H1 (cell line): Measurements from ENCODE around the gene MOB1B. TPM values are rescaled to one million over a fixed set of nuclear protein-coding genes. Genes with fewer than 3 reads are reported as not detected.

ENCODE experiments used
- CTCF ChIA-PET: fragments of 300-600 bp; sonication (Branson Sonifier 250); formaldehyde crosslinking; loops from one replicate; lab custom pipeline; 2021; ENCODE audit not compliant: partially characterized antibody; lab: Charles Lee
- POLR2A ChIA-PET: fragments of 300-600 bp; sonication (Branson Sonifier 250); formaldehyde crosslinking; loops from one replicate; lab custom pipeline; 2021; ENCODE audit warnings: inconsistent platforms; ENCODE audit not compliant: partially characterized antibody; lab: Charles Lee
- DNase-seq, 2 experiments: peaks; one replicate each; pipeline versions ENCODE4 v3.0.0 to v3.0.0-alpha.2; 2010 to 2022; ENCODE audit warnings: low spot score in 2 of 2, low read depth in 1 of 2, mixed read lengths in 1 of 2
- FAIRE-seq: peaks from 2 replicates; lab custom pipeline; 2011; peaks lifted over from hg19 to GRCh38; lab: Jason Lieb, UNC
- H2AFZ ChIP-seq: 2 replicates; pipeline ENCODE4 v1.8.1; 2012; ENCODE audit warnings: low read length, inconsistent platforms
- H2AK5ac ChIP-seq: 2 replicates; pipeline ENCODE4 v1.6.1; 2013; ENCODE audit warnings: low read depth, low read length
- H2BK120ac ChIP-seq: replicated peaks from 2 replicates; pipeline ENCODE3; 2013; ENCODE audit warnings: low read depth, low read length, inconsistent platforms
- H2BK12ac ChIP-seq: 2 replicates; pipeline ENCODE4 v1.6.1; 2013; ENCODE audit warnings: low read depth, low read length
- H2BK15ac ChIP-seq: 2 replicates; pipeline ENCODE4 v1.6.1; 2013; ENCODE audit warnings: low read length
- H2BK20ac ChIP-seq: 2 replicates; pipeline ENCODE4 v1.6.1; 2013; ENCODE audit warnings: low read length
- H2BK5ac ChIP-seq: 2 replicates; pipeline ENCODE4 v1.6.1; 2013; ENCODE audit warnings: low read depth, low read length
- H3K14ac ChIP-seq: 2 replicates; pipeline ENCODE4 v1.6.1; 2013; ENCODE audit warnings: inconsistent platforms; ENCODE audit not compliant: insufficient read length
- H3K18ac ChIP-seq: 2 replicates; pipeline ENCODE4 v1.6.1; 2013; ENCODE audit warnings: low read length; ENCODE audit errors: extremely low read depth
- H3K23ac ChIP-seq: 2 replicates; pipeline ENCODE4 v1.6.1; 2013; ENCODE audit warnings: inconsistent platforms; ENCODE audit not compliant: insufficient read length
- H3K23me2 ChIP-seq: 2 replicates; pipeline ENCODE4 v1.6.1; 2013; ENCODE audit warnings: low read depth, low read length
- H3K27ac ChIP-seq: 2 replicates; pipeline ENCODE4 v1.6.1; 2011; ENCODE audit warnings: low read depth, low read length, inconsistent platforms
- H3K27me3 ChIP-seq, 4 experiments: replicated peaks in 1 of 4; 1 replicate in 1 of 4; 2 replicates in 3 of 4; pipeline versions ENCODE4 v1.6.1 to v1.8.1; 2011 to 2013; ENCODE audit warnings: low read length in 3 of 4, mild to moderate bottlenecking in 3 of 4, inconsistent platforms in 2 of 4, mixed read lengths in 2 of 4, moderate library complexity in 1 of 4; ENCODE audit not compliant: control insufficient read depth in 3 of 4, insufficient read depth in 3 of 4; ENCODE audit errors: extremely low read depth in 1 of 4
- H3K36me3 ChIP-seq, 4 experiments: 2 replicates each; pipeline versions ENCODE4 v1.6.1 to v1.8.1; 2011 to 2013; ENCODE audit warnings: mild to moderate bottlenecking in 4 of 4, low read length in 3 of 4, moderate library complexity in 2 of 4, control low read depth in 1 of 4, inconsistent platforms in 1 of 4; ENCODE audit not compliant: insufficient read depth in 4 of 4, control insufficient read depth in 2 of 4
- H3K4ac ChIP-seq: replicated peaks from 2 replicates; pipeline ENCODE3; 2013; ENCODE audit warnings: low read length, low read depth, mixed read lengths, inconsistent platforms; ENCODE audit not compliant: insufficient read length
- H3K4me1 ChIP-seq, 4 experiments: replicated peaks in 1 of 4; 1 replicate in 1 of 4; 2 replicates in 3 of 4; pipeline versions ENCODE4 v1.6.1 to v1.8.1; 2011 to 2013; ENCODE audit warnings: low read length in 3 of 4, inconsistent platforms in 2 of 4, mixed read lengths in 1 of 4; ENCODE audit not compliant: insufficient read depth in 4 of 4, control insufficient read depth in 3 of 4
- H3K4me2 ChIP-seq, 2 experiments: 2 replicates each; pipeline versions ENCODE4 v1.6.1 to v1.8.1; 2011 to 2013; ENCODE audit warnings: low read depth in 2 of 2, low read length in 2 of 2, control low read depth in 1 of 2, inconsistent platforms in 1 of 2, mild to moderate bottlenecking in 1 of 2; ENCODE audit not compliant: insufficient read depth in 1 of 2
- H3K4me3 ChIP-seq, 4 experiments: fragments of 200-600, 300-600 bp in 1 of 4; sonication (generic), shearing (Covaris generic), sonication (Bioruptor Twin) in 1 of 4; 2 replicates each; pipeline versions ENCODE4 v1.5.1 to v1.8.1; 2011 to 2016; ENCODE audit warnings: low read length in 4 of 4, low read depth in 3 of 4, control low read depth in 2 of 4, inconsistent platforms in 2 of 4, mild to moderate bottlenecking in 2 of 4, mixed read lengths in 1 of 4, moderate library complexity in 1 of 4; ENCODE audit not compliant: insufficient read depth in 2 of 4; ENCODE audit errors: extremely low read depth in 1 of 4
- H3K56ac ChIP-seq: replicated peaks from 2 replicates; pipeline ENCODE3; 2013; ENCODE audit warnings: low read depth, mild to moderate bottlenecking, mixed read lengths, low read length, inconsistent platforms; ENCODE audit not compliant: insufficient read length
- H3K79me1 ChIP-seq: 2 replicates; pipeline ENCODE4 v1.6.1; 2013; ENCODE audit warnings: low read depth, low read length, control low read depth
- H3K79me2 ChIP-seq, 2 experiments: 2 replicates each; pipeline versions ENCODE4 v1.6.1 to v1.8.1; 2012 to 2013; ENCODE audit warnings: low read length in 2 of 2, mild to moderate bottlenecking in 2 of 2, inconsistent platforms in 1 of 2; ENCODE audit not compliant: insufficient read depth in 2 of 2, control insufficient read depth in 1 of 2
- H3K9ac ChIP-seq, 4 experiments: replicated peaks in 1 of 4; 1 replicate in 1 of 4; 2 replicates in 3 of 4; pipeline versions ENCODE4 v1.6.1 to v1.8.1; 2011 to 2013; ENCODE audit warnings: low read depth in 3 of 4, low read length in 3 of 4, control low read depth in 2 of 4, mild to moderate bottlenecking in 2 of 4, moderate library complexity in 2 of 4, inconsistent platforms in 1 of 4; ENCODE audit errors: extremely low read depth in 1 of 4
- H3K9me3 ChIP-seq, 2 experiments: 2 replicates each; pipeline versions ENCODE4 v1.6.1 to v1.8.1; 2012 to 2013; ENCODE audit warnings: mild to moderate bottlenecking in 2 of 2, moderate library complexity in 2 of 2, control low read depth in 1 of 2, inconsistent platforms in 1 of 2, low read depth in 1 of 2, low read length in 1 of 2, mixed read lengths in 1 of 2; ENCODE audit not compliant: insufficient read depth in 2 of 2
- H4K20me1 ChIP-seq, 2 experiments: replicated peaks in 1 of 2; 2 replicates each; pipeline versions ENCODE3 to v1.8.1; 2011 to 2013; ENCODE audit warnings: inconsistent platforms in 2 of 2, low read length in 2 of 2, mild to moderate bottlenecking in 1 of 2; ENCODE audit not compliant: insufficient read depth in 2 of 2, control insufficient read depth in 1 of 2
- H4K5ac ChIP-seq: 2 replicates; pipeline ENCODE4 v1.6.1; 2013; ENCODE audit warnings: low read length, low read depth, mixed read lengths, inconsistent platforms; ENCODE audit not compliant: insufficient read length
- H4K8ac ChIP-seq: 2 replicates; pipeline ENCODE4 v1.8.0; 2013; ENCODE audit warnings: mild to moderate bottlenecking, moderate library complexity, low read length, inconsistent platforms; ENCODE audit not compliant: insufficient read depth; ENCODE audit errors: extremely low read depth
- H4K91ac ChIP-seq: replicated peaks from 2 replicates; pipeline ENCODE3; 2013; ENCODE audit warnings: low read length, mixed read lengths, inconsistent platforms; ENCODE audit not compliant: insufficient read length
- CBX8 ChIP-seq: fragments of 300-800, 300-1000 bp; sonication (generic); IDR thresholded peaks from 2 replicates; pipeline ENCODE4 v1.7.1; 2016; ENCODE audit warnings: low read depth, low read length, borderline replicate concordance
- RXRA ChIP-seq: IDR thresholded peaks from 2 replicates; pipeline ENCODE4 v1.6.1; 2011; ENCODE audit warnings: low read depth, mild to moderate bottlenecking, low read length, moderate library complexity; ENCODE audit not compliant: insufficient read depth
- TAF7 ChIP-seq: optimal IDR thresholded peaks from 2 replicates; pipeline ENCODE3; 2011; ENCODE audit warnings: low read depth, mild to moderate bottlenecking, inconsistent platforms, low read length, moderate library complexity, borderline replicate concordance
- WGBS, 2 experiments: shearing (Covaris generic) in 1 of 2; methylation state at CpG; one replicate each; pipeline versions ENCODE4 v1.1.6 to v1.1.7; 2013 to 2015; ENCODE audit warnings: low lambda C conversion rate in 2 of 2, mixed read lengths in 2 of 2, inconsistent platforms in 1 of 2, low coverage in 1 of 2, missing lambda C conversion rate in 1 of 2; ENCODE audit not compliant: insufficient replicate concordance in 2 of 2, insufficient coverage in 1 of 2, insufficient read length in 1 of 2; ENCODE audit errors: extremely low coverage in 1 of 2, missing lambda C conversion rate in 1 of 2; 5-methylcytosine and 5-hydroxymethylcytosine counted together
- polyA plus RNA-seq, 7 experiments: library from polyadenylated mRNA; depleted of rRNA in 3 of 7; stranded (reverse) in 5 of 7; unstranded in 2 of 7; fragments of >200 nt in 5 of 7; fragments of 200-250 nt in 2 of 7; gene quantifications; 1 replicate in 5 of 7; 2 replicates in 1 of 7; 4 replicates in 1 of 7; pipeline versions ENCODE4 v1.2.1 to v1.2.3, GENCODE V29; 2011 to 2013; ENCODE audit warnings: missing spikeins in 2 of 7, mixed read lengths in 2 of 7
- total RNA-seq: library from RNA; stranded (reverse); fragmentation: NEBNext Ultra II Directional; extraction: Animal tissue kit (Norgen Biotek cat#: 25700); gene quantifications from 2 replicates; pipeline ENCODE4 v1.2.1, GENCODE V29; 2021

The MOB1B gene
- total and polyA plus RNA-seq, 2 of the 8 experiments (the other 6 are each of a cell fraction or from before 2014, with no cell fraction given), result 3.8 to 33.5 TPM

GRCh38 chr4:70945452-70946055 is 43.4 kb downstream of the MOB1B start:
- Histone ChIP-seq H2BK5ac (no peak overlapping the region), H3K23me2 (no peaks in the 10 kb centered on the region), H2BK15ac (no peak overlapping the region), H3K79me1 (no peaks in the 10 kb centered on the region), H2AK5ac (no peak overlapping the region), H3K9ac (no peak overlapping the region), H3K14ac (no peak overlapping the region), H3K79me2 (peaks cover 0 to 38% of the 10 kb centered on the region in 2 experiments; a peak in 2 of 4 replicates), H3K23ac (no peak overlapping the region), H3K4ac (no peak overlapping the region), H4K20me1 (peaks cover 0 to 4% of the 10 kb centered on the region in 2 experiments), H3K36me3 (no peaks in the 10 kb centered on the region), H2AFZ (no peak overlapping the region), H4K8ac (no peak overlapping the region), H3K56ac (no peak overlapping the region), H3K18ac (no peak overlapping the region), H2BK120ac (no peak overlapping the region), H3K4me1 (peaks cover 0 to 10% (median 1%) of the 10 kb centered on the region in 4 experiments; a peak in 4 of 7 replicates), H4K5ac (no peak overlapping the region), H3K4me3 (no peak overlapping the region), H3K9me3 (no peaks in the 10 kb centered on the region), H2BK12ac (no peak overlapping the region), H3K27me3 (no peaks in the 10 kb centered on the region), H3K27ac (no peak overlapping the region), H3K4me2 (no peak overlapping the region; a peak in 1 of 4 replicates), H4K91ac (no peak overlapping the region), H2BK20ac (no peak overlapping the region)
- 89% methylated on average over 3 of the region's 3 CpGs; no CpG with 5 or more reads in 1 of the 2 experiments for WGBS, 2 experiments
- CTCF ChIA-PET, result interaction anchor here (0.6 to 1.4 kb wide), 2 partner anchors 11 to 61 kb away, joined by 3 to 4 read pairs; no protein-coding TSS in a partner anchor
- DNase-seq, result no peak
- FAIRE-seq, result no peak
- POLR2A ChIA-PET, result interaction anchor here (0.9 to 1.7 kb wide), 2 partner anchors 9 to 107 kb away, joined by 3 to 4 read pairs; no protein-coding TSS in a partner anchor
- no peak for TF ChIP-seq RXRA
- TF ChIP-seq CBX8, result no peak
- TF ChIP-seq TAF7, result no peak
